Right lobe of liver (tissue), 6 donors: ENCODE data around the gene RRAGD. TPM values are rescaled to one million over a fixed set of nuclear protein-coding genes. Genes with fewer than 3 reads are reported as not detected.

Experiments
- ATAC-seq, 4 donors: fragments of 200-7000 bp; cut with Tn5 transposase; one replicate each; pipeline ENCODE4 v1.9.1; 2020; ENCODE audit warnings: mild to moderate bottlenecking in 4 of 4, moderate library complexity in 4 of 4
- DNase-seq, 3 donors: peaks; one replicate each; pipeline ENCODE4 v3.0.0-alpha.2; 2020
- H3K27ac ChIP-seq, 3 donors: fragments of 200-600 bp; one replicate each; pipeline ENCODE4 v1.8.0; 2022
- H3K27me3 ChIP-seq, 2 donors: fragments of 200-600 bp; one replicate each; pipeline ENCODE4 v1.8.0; 2022
- H3K36me3 ChIP-seq, 4 donors: fragments of 200-600 bp; sonication (generic) in 1 of 4; one replicate each; pipeline versions ENCODE4 v1.5.1 to v1.8.0; 2017 to 2022; ENCODE audit warnings: control low read depth in 1 of 4
- H3K4me1 ChIP-seq, 4 donors: fragments of 200-600 bp; sonication (generic) in 1 of 4; one replicate each; pipeline versions ENCODE4 v1.5.1 to v1.8.0; 2017 to 2022; ENCODE audit warnings: control low read depth in 1 of 4
- H3K4me3 ChIP-seq, 3 donors: fragments of 200-600 bp; one replicate each; pipeline ENCODE4 v1.8.0; 2022
- H3K9me3 ChIP-seq, 4 donors: fragments of 200-600 bp; sonication (generic) in 1 of 4; one replicate each; pipeline versions ENCODE4 v1.5.1 to v1.8.0; 2017 to 2022; ENCODE audit warnings: control low read depth in 1 of 4
- CTCF ChIP-seq, 4 donors: fragments of 200-600 bp in 3 of 4; fragments of 450-650 bp in 1 of 4; IDR thresholded peaks; one replicate each; pipeline versions ENCODE4 v1.5.1 to v1.8.0; 2016 to 2022; ENCODE audit warnings: antibody characterized with exemption in 4 of 4, mild to moderate bottlenecking in 2 of 4
- POLR2A ChIP-seq: fragments of 450-650 bp; IDR thresholded peaks from one replicate; pipeline ENCODE4 v1.6.1; 2017; ENCODE audit warnings: antibody characterized with exemption, mild to moderate bottlenecking
- WGBS: methylation state at CpG from one replicate; pipeline ENCODE4 v1.1.6; 2018; ENCODE audit warnings: low coverage, low lambda C conversion rate; ENCODE audit not compliant: insufficient coverage; ENCODE audit errors: missing lambda C conversion rate; 5-methylcytosine and 5-hydroxymethylcytosine counted together
- intact Hi-C, 2 donors: fragments of 100-400 bp; cut with DNase I; formaldehyde crosslinking; loops; one replicate each; pipeline versions ENCODE4 v1.11.2 to v1.14.1; 2022
- total RNA-seq, 6 experiments: library from RNA; depleted of rRNA in 2 of 6; stranded (reverse); fragments of >200 nt in 2 of 6; fragmentation: NEBNext Ultra II Directional in 3 of 6; extraction: Animal tissue kit (Norgen Biotek cat#: 25700) in 3 of 6; gene quantifications; one replicate each; pipeline versions ENCODE4 v1.1.0 to v1.2.4, GENCODE V29; 2016 to 2023
- donor health status: DM: no; HTN: yes; CAD: no.
- donor health status: DM: no; HTN: no; CAD: no.
- donor health status: DM: no; HTN: no; CAD: no.
- donor health status: DM: no; HTN: yes; CAD: no.
- donor health status: DM: no; HTN: yes; CAD: no.

Gene RRAGD
- total RNA-seq, 6 experiments from 2014 or later = 7.1 to 18.7 (median 12.2) TPM

GRCh38 chr6:89347825-89348224, 64.2 kb downstream of the RRAGD start:
- H3K4me3 ChIP-seq = no peak overlapping the region
- peaks cover 0 to 31% (median 3%) of the 10 kb centered on the region in 4 donors for H3K4me1 ChIP-seq
- intact Hi-C loops = no loop called here
- ATAC-seq = no peak
- H3K9me3 ChIP-seq = no peaks in the 10 kb centered on the region
- H3K27me3 ChIP-seq = no peaks in the 10 kb centered on the region
- TF ChIP-seq POLR2A = no peak
- TF ChIP-seq CTCF (IDR thresholded peaks at IDR 0.05) = no peak
- DNase-seq = no peak
- H3K27ac ChIP-seq = no peak overlapping the region
- no peaks in the 10 kb centered on the region for H3K36me3 ChIP-seq
- WGBS = 22% methylated on average over 2 of the region's 2 CpGs

DNA sequence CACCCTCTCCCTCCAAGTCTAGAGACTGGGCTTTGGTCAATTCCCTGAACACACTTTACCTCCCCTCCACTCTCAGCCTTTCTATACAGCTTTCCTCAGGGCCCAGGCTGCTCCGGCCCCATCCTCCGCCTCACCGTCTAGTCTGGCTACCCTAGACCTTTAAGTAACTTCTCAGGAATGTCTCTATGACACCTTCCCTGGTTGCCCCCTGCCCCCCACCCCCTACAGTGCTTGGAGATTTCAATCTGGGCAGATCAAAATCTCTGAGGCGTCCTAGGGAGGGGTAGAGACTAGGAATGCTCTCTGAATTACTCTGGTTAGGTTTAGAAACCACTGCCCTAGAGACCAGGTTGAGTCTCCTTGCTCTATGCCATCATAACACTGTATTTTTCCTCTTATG, 65.6 kb downstream of the RRAGD start:
- Histone ChIP-seq H3K27me3 (no peaks in the 10 kb centered on the region), H3K27ac (no peak overlapping the region), H3K36me3 (peaks cover 0 to 9% (median 5%) of the 10 kb centered on the region in 4 donors), H3K4me3 (no peak overlapping the region), H3K4me1 (peaks cover 0 to 29% (median 3%) of the 10 kb centered on the region in 4 donors), H3K9me3 (no peaks in the 10 kb centered on the region)
- DNase-seq (no peak), ATAC-seq (no peak)
- intact Hi-C loops = no loop called here
- no peak for TF ChIP-seq CTCF (IDR thresholded peaks at IDR 0.05)
- no peak for TF ChIP-seq POLR2A
- 79% methylated on average over 3 of the region's 4 CpGs for WGBS

GRCh38 chr6:89339565-89339964, 72.5 kb downstream of the RRAGD start:
- Histone ChIP-seq H3K4me1 (no peaks in the 10 kb centered on the region), H3K27ac (no peak overlapping the region), H3K9me3 (no peaks in the 10 kb centered on the region), H3K36me3 (peaks cover 5 to 56% (median 13%) of the 10 kb centered on the region in 4 donors), H3K27me3 (no peaks in the 10 kb centered on the region), H3K4me3 (no peak overlapping the region)
- intact Hi-C loops = no loop called here
- 96% methylated on average over 2 of the region's 2 CpGs for WGBS
- ATAC-seq = no peak
- TF ChIP-seq POLR2A (no peak), CTCF (IDR thresholded peaks at IDR 0.05) (no peak)
- no peak for DNase-seq

DNA sequence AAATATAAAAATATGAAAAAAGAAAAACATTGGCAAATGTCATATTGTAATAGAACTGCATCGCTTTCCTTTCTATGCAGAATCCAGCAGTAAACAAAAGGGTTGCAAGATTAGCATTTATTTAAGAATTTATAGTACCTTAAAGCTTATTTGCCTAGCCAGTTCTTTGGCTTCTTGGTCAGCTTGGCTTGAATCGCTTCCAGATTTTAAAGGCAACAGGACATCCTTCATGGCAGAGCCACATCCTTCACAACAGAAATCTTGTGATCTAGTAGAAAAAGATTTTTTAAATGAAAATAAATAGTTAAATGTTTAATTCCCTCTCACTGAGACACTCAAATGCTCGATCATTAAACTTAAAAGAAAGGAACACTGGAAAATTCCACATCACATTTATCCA, 76.9 kb downstream of the RRAGD start:
- intact Hi-C loops = no loop called here
- H3K36me3 ChIP-seq = peaks cover 0 to 62% (median 20%) of the 10 kb centered on the region in 4 donors
- ATAC-seq (no peak), DNase-seq (no peak)
- H3K9me3 ChIP-seq = no peaks in the 10 kb centered on the region
- no peaks in the 10 kb centered on the region for H3K4me1 ChIP-seq
- H3K27ac ChIP-seq = no peak overlapping the region
- no peaks in the 10 kb centered on the region for H3K27me3 ChIP-seq
- H3K4me3 ChIP-seq = no peak overlapping the region
- 78% methylated on average over 3 of the region's 3 CpGs for WGBS
- TF ChIP-seq CTCF (IDR thresholded peaks at IDR 0.05) (no peak), POLR2A (no peak)

DNA sequence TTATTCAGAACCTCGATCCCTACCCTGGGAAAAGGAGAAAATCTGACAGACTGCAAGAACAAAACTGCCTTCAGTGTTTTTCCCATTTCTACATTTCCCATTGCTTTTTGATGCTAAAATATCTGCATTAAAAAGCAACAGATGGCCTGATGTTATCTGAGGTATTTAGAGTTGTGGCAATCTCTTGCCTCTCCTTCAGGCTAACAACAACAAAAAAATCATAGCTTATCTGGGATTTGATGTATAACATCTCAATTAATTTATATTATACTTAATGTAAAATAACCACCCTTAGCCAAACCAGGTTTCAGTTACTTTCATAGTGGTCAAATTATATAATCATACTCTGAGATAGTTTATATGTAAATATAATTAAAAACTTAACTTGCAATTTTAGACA, 81.2 kb downstream of the RRAGD start:
- ATAC-seq (no peak), DNase-seq (no peak)
- Histone ChIP-seq H3K9me3 (no peaks in the 10 kb centered on the region), H3K27ac (no peak overlapping the region), H3K4me3 (no peak overlapping the region), H3K4me1 (no peaks in the 10 kb centered on the region), H3K36me3 (peaks cover 0 to 51% (median 20%) of the 10 kb centered on the region in 4 donors), H3K27me3 (no peaks in the 10 kb centered on the region)
- WGBS = 100% methylated on average over 1 of the region's 1 CpG
- TF ChIP-seq CTCF (IDR thresholded peaks at IDR 0.05) (no peak), POLR2A (no peak)
- intact Hi-C loops = no loop called here
